HG03066 (cell line): ENCODE data around the gene HLA-DRB1.
A peak's percentile ranks its signal among the peaks of the same experiment; 100 is the strongest.
"Not testable (repeated sequence)": the region's sequence is repeated elsewhere in the genome, so short reads cannot be mapped to it uniquely, and the experiment has no call there.

Source experiments
- ATAC-seq: cut with Tn5 transposase; IDR thresholded peaks from one replicate; pipeline ENCODE4 v1.9.1; 2021; ENCODE audit warnings: low read depth; ENCODE audit not compliant: unreplicated experiment

HLA-DRB1 gene

DNA sequence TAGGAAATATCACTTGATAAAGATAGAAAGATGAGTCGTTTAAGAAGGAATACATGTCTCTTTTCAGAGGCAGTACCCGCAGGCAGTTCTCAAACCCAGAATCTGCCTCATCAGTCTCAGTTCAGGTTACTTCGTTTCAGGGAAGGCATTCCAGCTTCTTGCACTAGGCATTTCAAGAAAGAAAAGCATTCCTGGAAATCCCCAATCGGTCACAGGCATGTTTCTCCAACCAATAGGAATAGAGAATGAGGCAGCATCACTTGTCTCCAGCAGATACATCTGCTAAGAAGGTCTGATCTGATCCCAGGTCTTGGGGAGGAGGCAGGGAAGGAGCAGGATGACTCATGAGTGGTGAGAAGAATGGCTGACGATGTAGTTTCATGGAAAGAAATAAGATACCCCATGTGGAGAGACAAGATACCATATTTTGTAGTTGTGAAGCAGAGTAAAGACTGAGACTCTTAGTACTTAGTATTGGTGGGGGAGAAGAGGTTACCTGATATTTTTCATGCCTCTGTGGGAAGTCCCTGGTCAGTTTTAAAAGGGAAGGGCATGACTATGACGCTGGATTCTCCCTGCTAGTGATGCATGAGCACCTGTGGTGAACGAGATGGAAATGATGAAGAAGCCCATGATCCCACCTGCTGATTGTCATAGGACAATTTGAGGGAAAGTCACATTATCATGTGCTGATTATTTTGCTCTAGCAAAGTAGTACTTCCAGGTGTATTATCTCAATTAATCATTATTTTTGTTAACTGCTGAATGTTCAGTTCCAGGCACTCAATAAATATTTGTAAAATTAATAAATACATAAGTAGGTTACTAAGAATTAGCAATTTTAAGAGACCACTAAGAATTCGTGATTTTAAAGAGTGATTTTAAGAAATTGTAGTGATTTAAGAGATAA, 20.3 kb upstream of the HLA-DRB1 start:
- ATAC-seq: peak; percentile 85

DNA sequence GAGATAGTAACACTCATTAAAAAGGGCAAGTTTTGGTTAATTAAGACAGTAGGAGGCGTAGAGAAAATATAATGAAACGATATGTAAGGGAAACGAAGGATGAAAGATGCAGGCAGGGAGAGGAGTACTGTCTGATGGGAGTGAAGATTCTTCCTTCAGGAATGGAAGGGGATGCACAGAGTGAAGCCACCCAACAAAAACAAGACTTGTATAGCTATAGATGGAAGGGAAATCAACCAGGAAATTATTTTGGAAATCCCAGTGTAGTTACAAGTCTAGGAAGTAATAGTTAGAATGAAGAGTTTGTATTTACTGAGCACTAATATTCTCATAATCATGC, 19.7 kb upstream of the HLA-DRB1 start:
- ATAC-seq: no peak

DNA sequence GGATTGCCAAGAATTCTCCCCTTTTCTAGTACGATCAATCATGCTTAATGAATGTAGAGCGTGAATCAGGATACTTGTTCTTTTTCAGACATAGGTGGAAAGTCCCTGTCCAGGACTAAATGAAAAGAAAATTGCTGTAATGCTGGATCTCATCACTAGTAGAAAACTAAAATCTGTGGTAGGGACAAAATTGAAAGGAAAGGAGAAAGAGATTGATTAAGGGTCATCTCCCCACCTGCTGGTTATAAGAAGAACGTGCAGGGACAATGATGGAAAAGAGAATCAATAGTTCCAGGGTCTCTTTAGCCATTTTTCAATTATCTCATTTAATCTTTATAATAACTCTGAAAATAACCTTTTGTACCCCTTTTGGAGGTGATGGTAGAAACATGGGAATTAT, 18.7 kb upstream of the HLA-DRB1 start:
- no peak for ATAC-seq

DNA sequence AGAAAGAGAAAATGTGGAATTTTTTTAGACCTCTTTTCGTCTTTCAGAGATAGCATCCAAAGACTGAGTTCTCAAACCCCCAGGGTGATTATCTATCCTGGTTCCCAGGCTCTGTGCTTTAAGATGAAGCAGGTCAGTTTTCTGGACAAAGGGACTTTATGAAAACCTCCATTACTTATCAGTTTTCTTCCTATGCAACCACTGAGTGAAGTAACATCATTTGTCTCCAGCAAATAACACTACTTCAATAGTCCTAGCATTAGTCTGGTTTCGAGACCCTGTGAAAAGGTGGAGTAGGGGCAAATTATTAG, 18.3 kb upstream of the HLA-DRB1 start:
- no peak for ATAC-seq

DNA sequence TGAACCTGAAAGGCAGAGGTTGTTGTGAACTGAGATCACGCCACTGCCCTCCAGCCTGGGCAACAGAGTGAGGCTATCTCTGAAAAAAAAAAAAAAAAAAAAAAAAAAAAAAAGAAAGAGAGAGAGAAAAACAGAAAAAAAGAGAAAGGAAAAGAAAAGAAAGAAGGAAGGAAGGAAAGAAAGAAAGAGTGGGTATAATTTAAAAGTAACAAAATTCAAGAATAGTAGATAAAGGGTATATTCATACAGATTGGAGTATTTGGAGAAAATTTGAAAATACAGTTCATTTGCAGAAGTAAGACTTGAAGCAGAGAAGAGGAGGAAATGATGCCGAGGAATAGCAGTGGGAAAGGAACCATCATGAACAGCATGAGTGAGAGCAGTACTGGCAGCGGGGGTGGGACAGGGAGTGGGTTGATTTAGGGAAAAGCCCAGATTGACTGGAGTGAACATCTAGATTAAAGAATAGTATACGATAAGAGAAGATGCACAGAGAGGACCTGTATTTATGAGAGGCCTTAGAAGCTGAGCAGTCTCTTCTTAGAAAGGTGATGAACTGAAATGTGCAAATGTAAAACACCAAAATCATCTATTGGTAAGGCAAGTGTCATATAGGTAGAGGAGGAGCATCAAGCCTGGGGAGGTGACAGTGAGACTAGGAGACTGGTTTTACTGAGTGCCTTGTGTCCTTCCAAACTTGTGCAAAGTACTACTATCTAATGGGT, 17.8 kb upstream of the HLA-DRB1 start:
- ATAC-seq: no peak

DNA sequence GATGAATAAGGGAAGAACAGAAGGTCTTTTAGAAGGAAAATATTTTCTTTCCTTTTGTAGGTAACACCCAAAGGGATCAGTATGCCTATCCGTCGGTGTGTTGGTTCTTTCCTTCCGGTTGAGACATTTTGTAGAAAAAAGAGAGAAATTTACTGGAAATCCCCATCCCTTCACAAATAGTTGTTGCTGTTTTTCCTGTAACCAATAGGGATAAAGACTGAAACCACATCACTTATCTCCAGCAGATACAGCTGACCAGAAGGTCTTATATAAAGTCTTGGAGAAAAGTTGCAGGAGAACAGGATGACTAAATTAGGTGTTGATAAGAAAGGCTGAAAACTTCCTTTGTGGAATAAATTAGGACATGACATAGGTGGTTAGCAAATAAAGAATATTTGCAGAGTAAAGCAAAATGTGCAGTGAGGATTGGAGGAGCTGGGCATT, 14.8 kb upstream of the HLA-DRB1 start:
- no peak for ATAC-seq

DNA sequence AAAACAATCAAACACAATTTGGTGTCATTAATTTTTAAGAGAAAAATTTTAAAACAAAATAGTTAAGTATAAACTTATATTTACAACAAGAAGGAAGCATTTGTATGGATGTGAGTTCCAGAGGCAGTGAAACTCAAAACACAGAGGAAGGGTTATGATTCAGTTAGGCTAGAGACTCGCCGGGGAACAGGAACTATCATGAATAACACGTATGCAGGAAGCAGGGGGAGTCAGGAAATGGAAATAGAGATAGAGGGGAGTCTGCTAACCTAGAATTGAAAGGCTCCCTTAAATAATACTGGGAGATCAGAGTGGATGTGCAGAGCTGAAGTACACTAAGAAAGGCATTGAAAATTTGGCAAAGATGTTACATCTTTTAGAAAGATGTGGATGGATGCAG, 14.2 kb upstream of the HLA-DRB1 start:
- no peak for ATAC-seq

DNA sequence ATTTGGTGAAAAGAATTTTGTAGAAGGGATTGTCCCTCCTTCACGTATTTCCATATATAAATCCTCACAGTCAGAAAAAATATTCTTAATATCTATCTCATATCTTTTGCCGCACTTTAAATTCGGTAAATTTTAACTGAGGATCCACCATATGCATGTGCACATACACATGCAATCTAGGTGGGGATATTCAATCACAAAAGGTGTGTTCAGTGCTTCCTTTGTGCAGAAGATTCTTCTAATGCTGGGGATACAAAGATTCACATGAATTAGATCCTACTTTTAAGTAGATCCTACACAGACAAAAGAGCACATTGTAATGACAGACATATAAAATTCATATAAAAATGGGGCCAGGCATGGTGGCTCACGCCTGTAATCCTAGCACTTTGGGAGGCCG, 13.6 kb upstream of the HLA-DRB1 start:
- no peak for ATAC-seq

DNA sequence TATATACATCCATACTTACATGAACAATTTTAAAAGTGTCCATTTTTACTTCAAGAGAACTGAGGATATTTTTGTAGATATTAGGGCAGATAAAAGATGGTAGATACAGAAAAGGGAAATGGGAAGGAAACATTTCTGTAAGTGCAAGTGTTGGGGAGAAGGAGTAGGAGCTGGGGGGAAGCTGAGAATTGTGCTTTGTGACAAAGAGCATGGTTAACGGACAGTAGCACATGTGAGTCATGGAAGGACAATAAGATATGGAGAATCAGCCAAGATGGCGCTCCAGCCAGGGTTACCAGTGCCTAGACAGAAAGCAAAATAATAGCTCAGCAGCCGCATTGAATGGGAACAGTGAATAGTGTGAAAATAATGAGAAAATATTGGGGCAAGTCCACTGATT, 12.7 kb upstream of the HLA-DRB1 start:
- no peak for ATAC-seq

DNA sequence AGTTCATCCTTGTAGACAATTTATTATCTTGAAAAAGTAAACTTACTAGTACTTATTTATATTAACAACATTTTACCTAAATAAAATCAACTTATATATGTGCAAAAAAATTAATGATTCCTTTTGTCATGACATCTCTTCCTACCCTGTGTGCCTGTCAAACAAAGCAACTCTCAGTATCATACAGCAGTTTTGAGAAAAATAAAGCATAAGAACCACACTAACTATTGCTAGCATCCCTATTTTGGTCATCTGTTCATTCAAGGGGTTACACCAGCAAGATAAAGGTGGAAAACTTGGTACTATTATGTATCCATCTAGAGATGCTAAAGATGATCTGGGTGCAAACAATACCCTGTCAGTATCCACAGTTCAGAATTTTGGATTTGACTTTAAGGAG, 7.4 kb upstream of the HLA-DRB1 start:
- no peak for ATAC-seq

DNA sequence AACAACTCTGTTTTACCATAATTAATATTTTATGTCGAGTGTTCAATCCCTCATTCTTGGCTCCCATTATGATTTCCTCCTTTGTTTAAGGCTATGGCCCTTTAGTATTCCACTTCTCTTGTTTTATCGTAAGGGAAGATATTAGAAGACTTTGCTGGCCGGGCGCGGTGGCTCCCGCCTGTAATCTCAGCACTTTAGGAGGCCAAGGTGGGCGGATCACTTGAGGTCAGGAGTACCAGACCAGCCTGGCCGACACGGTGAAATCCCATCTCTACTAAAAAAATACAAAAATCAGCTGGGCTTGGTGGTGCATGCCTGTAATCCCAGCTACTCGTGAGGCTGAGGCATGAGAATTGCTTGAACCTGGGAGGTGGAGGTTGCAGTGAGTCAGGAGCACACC, 1.1 kb upstream of the HLA-DRB1 start:
- ATAC-seq: not testable (repeated sequence)

DNA sequence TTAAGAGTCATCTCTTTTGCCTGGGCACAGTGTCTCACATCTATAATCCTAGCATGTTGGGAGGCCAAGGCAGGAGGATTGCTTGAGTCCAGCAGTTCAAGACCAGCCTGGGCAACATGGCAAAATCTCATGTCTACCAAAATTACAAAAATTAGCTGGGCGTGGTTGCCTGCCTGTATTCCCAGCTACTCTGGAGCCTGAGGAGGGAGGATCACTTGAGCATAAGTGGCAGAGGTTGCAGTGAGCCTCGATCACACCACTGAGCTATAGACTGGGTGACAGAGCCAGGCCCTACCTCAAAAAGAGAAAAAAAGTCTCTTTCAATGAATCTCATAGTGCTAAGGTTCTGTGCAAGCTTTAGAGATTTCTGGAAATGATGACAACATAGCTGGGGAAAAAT, 1.5 kb downstream of the HLA-DRB1 start:
- no peak for ATAC-seq

DNA sequence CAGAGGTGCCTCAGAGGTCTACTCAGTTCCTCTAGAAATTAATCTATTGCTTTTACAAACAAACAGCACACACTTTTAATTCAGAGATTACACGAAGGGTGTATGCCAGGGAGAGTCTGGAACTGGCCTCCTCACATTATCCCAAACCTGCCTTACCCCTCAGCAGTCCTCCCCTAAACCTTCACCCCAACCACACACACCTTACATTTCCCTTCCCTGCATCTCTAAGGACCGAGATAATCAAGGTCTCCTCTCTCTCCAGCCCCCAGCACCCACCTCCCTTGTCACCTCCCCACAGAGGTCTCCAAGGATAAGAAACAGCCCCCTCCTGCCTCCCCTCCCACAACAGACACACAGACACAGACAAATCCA, 6.1 kb downstream of the HLA-DRB1 start:
- no peak for ATAC-seq

DNA sequence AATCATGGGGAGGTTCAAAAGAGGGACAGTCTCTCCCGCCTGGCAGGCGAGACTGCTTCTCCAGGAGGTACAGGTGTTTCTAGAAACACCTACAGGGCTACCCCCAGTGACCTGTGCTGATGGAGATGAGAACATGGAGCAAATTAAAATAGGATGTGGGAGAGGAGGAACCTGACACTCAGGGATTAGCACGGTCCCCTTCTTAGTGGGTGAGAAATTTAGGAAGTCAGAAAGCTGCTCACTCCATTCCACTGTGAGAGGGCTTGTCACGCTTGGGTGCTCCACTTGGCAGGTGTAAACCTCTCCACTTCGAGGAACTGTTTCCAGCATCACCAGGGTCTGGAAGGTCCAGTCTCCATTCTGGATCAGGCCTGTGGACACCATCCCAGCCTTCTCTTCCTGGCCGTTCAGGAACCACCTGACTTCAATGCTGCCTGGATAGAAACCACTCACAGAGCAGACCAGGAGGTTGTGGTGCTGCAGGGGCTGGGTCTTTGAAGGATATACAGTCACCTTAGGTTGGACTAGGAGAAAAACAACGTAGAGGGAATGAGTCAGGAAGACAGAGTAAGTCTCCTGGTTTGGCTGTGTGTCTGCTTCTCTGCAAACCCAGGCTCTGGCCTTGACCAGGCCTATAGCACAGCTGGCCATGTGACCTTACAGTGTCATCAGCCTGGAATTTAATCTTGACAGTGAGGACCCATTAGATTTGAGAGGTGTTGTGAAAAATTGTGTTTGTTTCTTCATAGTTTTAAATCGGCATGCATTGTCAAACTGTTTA, 8.1 kb downstream of the HLA-DRB1 start:
- ATAC-seq: no peak

DNA sequence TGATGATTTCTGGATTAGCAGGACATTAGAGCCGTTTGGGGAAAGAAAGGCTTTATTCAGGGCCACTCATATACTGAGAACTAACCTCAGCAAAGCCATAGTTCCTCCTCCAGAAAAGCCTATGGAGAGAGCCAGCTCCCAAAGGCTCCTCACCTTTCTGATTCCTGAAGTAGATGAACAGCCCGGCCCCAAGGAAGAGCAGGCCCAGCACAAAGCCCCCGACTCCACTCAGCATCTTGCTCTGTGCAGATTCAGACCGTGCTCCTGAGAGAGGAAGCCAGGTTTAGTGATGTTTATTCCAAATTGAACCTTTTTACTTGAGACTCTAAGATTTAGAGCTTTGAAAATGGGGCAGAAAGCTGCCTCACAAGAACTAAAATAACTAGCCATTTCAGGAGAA, 9.1 kb downstream of the HLA-DRB1 start:
- ATAC-seq: no peak

DNA sequence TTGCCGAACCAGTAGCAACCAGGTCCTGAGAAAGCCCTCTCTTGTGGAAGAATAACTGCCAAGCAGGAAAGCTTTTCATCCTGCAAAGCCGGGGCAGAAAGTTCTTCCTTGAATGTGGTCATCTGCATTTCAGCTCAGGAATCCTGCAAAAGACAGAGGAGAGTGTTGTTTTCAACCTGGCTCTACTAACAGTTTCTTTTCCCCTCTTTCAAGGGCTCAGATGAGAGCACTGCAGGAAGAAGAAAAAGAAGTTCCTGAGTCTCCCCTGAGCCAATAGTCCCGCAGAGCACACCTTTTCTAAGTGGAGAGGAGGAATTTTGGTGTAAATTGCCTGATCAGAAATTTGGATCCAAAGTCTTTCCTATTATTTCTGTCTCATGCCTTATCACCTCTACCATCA, 10.7 kb downstream of the HLA-DRB1 start:
- no peak for ATAC-seq

DNA sequence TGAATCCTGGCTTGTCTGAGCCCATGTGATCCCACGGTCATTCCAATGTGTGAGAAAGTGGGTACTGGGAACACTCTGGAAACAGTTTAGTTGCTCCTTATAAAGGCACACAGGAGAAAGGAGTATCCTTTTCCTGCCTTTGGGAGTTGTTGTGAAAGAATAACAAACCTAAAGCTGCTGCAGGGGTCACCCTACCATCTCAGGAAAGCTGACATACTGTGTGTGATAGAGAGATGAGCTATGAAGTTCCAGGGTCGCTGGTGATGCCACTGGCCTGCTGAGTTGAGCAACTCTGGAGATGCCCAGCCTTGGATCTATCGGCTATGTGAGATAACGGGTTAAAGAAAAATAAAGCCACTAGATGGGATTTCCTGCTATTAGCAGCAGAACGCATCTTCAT, 12.2 kb downstream of the HLA-DRB1 start:
- not testable (repeated sequence) for ATAC-seq

DNA sequence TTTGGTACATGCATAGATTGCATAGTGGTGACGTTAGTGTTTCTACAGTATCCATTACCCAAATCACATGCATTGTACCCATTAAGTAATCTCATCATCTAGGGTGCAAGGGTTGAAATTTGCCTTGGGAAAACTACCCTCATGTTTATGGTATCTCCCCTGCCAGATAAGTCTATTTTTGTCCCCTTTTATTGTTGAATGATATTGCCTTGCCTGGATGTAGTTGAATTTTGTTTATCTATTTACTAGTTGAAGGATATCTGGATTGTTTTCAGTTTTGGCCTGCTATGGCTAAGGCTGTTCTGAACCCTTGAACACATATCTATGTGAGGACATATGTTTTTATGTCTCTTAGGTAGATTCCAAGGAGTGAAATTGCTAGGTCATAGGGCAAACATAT, 13.4 kb downstream of the HLA-DRB1 start:
- no peak for ATAC-seq

DNA sequence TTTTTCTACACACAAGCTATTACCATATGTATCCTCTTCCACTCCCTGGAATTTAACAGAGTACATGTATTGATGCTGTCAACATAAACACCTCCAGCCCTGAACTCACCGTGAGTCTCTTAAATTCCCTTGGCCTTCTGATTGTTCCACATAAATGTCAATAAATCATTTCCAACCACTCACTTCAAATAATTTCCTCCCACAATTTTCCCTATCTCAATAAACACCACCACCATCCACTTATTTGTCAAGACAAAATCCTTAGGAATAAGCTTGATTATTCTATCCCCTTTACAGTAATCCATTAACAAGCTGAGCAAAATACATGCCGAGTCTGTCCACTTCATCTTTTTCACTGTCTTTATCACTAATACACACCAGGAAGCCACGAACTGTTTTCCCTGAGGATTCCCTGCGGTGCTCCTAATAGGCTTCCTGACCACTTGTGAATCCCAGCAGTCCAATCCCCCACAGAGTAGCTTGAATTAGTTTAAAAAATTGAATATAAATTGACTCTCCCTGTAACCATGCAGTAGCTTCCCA, 19.2 kb downstream of the HLA-DRB1 start:
- ATAC-seq: no peak

DNA sequence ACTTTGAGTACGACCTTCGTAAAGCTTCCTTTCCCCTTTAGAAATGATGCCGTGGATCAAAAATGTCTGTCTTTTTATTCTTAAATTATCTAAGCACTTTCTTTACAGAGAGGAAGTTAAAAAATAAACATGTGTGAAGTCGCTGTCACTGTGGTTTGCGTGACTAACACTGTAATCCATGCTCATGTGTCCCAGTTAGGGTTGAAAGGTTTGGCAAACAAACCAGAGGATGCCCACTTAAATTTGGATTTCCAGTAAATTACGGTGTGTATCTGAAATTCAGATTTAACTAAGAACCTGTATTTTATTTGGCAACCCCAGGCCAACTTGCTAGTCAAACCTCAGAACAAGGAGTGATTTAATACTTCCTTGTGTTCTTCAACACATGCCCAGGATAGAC, 21.1 kb downstream of the HLA-DRB1 start:
- ATAC-seq: no peak

DNA sequence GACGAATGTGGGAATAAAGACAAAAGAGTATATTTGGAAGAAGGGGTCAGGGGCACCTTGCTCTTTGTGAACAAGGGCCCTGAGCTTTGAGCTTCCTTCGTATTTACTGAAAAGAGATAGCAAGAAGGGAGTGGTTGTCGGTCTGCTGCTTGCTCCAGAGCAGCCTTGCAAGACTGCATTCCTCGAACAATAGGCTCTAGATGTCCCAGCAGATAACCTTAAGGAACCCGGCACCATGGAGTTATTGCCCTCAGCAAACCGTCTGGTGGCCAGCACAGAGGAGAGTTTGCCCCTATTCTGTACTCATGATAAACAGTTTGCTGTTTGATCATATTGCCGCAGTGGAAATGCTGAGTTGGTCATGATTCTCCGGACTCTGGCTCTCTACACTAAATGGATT, 22.7 kb downstream of the HLA-DRB1 start:
- no peak for ATAC-seq
